H1 (cell line): Measurements from ENCODE around the gene PRR30. TPM values are rescaled to one million over a fixed set of nuclear protein-coding genes. Genes with fewer than 3 reads are reported as not detected.

ENCODE experiments used
- CTCF ChIA-PET: fragments of 300-600 bp; sonication (Branson Sonifier 250); formaldehyde crosslinking; loops from one replicate; lab custom pipeline; 2021; ENCODE audit not compliant: partially characterized antibody; lab: Charles Lee
- POLR2A ChIA-PET: fragments of 300-600 bp; sonication (Branson Sonifier 250); formaldehyde crosslinking; loops from one replicate; lab custom pipeline; 2021; ENCODE audit warnings: inconsistent platforms; ENCODE audit not compliant: partially characterized antibody; lab: Charles Lee
- DNase-seq, 2 experiments: peaks; one replicate each; pipeline versions ENCODE4 v3.0.0 to v3.0.0-alpha.2; 2010 to 2022; ENCODE audit warnings: low spot score in 2 of 2, low read depth in 1 of 2, mixed read lengths in 1 of 2
- FAIRE-seq: peaks from 2 replicates; lab custom pipeline; 2011; peaks lifted over from hg19 to GRCh38; lab: Jason Lieb, UNC
- H2AFZ ChIP-seq: 2 replicates; pipeline ENCODE4 v1.8.1; 2012; ENCODE audit warnings: low read length, inconsistent platforms
- H2AK5ac ChIP-seq: 2 replicates; pipeline ENCODE4 v1.6.1; 2013; ENCODE audit warnings: low read depth, low read length
- H2BK120ac ChIP-seq: replicated peaks from 2 replicates; pipeline ENCODE3; 2013; ENCODE audit warnings: low read depth, low read length, inconsistent platforms
- H2BK12ac ChIP-seq: 2 replicates; pipeline ENCODE4 v1.6.1; 2013; ENCODE audit warnings: low read depth, low read length
- H2BK15ac ChIP-seq: 2 replicates; pipeline ENCODE4 v1.6.1; 2013; ENCODE audit warnings: low read length
- H2BK20ac ChIP-seq: 2 replicates; pipeline ENCODE4 v1.6.1; 2013; ENCODE audit warnings: low read length
- H2BK5ac ChIP-seq: 2 replicates; pipeline ENCODE4 v1.6.1; 2013; ENCODE audit warnings: low read depth, low read length
- H3K14ac ChIP-seq: 2 replicates; pipeline ENCODE4 v1.6.1; 2013; ENCODE audit warnings: inconsistent platforms; ENCODE audit not compliant: insufficient read length
- H3K18ac ChIP-seq: 2 replicates; pipeline ENCODE4 v1.6.1; 2013; ENCODE audit warnings: low read length; ENCODE audit errors: extremely low read depth
- H3K23ac ChIP-seq: 2 replicates; pipeline ENCODE4 v1.6.1; 2013; ENCODE audit warnings: inconsistent platforms; ENCODE audit not compliant: insufficient read length
- H3K23me2 ChIP-seq: 2 replicates; pipeline ENCODE4 v1.6.1; 2013; ENCODE audit warnings: low read depth, low read length
- H3K27ac ChIP-seq: 2 replicates; pipeline ENCODE4 v1.6.1; 2011; ENCODE audit warnings: low read depth, low read length, inconsistent platforms
- H3K27me3 ChIP-seq, 4 experiments: replicated peaks in 1 of 4; 1 replicate in 1 of 4; 2 replicates in 3 of 4; pipeline versions ENCODE4 v1.6.1 to v1.8.1; 2011 to 2013; ENCODE audit warnings: low read length in 3 of 4, mild to moderate bottlenecking in 3 of 4, inconsistent platforms in 2 of 4, mixed read lengths in 2 of 4, moderate library complexity in 1 of 4; ENCODE audit not compliant: control insufficient read depth in 3 of 4, insufficient read depth in 3 of 4; ENCODE audit errors: extremely low read depth in 1 of 4
- H3K36me3 ChIP-seq, 4 experiments: 2 replicates each; pipeline versions ENCODE4 v1.6.1 to v1.8.1; 2011 to 2013; ENCODE audit warnings: mild to moderate bottlenecking in 4 of 4, low read length in 3 of 4, moderate library complexity in 2 of 4, control low read depth in 1 of 4, inconsistent platforms in 1 of 4; ENCODE audit not compliant: insufficient read depth in 4 of 4, control insufficient read depth in 2 of 4
- H3K4ac ChIP-seq: replicated peaks from 2 replicates; pipeline ENCODE3; 2013; ENCODE audit warnings: low read length, low read depth, mixed read lengths, inconsistent platforms; ENCODE audit not compliant: insufficient read length
- H3K4me1 ChIP-seq, 4 experiments: replicated peaks in 1 of 4; 1 replicate in 1 of 4; 2 replicates in 3 of 4; pipeline versions ENCODE4 v1.6.1 to v1.8.1; 2011 to 2013; ENCODE audit warnings: low read length in 3 of 4, inconsistent platforms in 2 of 4, mixed read lengths in 1 of 4; ENCODE audit not compliant: insufficient read depth in 4 of 4, control insufficient read depth in 3 of 4
- H3K4me2 ChIP-seq, 2 experiments: 2 replicates each; pipeline versions ENCODE4 v1.6.1 to v1.8.1; 2011 to 2013; ENCODE audit warnings: low read depth in 2 of 2, low read length in 2 of 2, control low read depth in 1 of 2, inconsistent platforms in 1 of 2, mild to moderate bottlenecking in 1 of 2; ENCODE audit not compliant: insufficient read depth in 1 of 2
- H3K4me3 ChIP-seq, 4 experiments: fragments of 200-600, 300-600 bp in 1 of 4; sonication (generic), shearing (Covaris generic), sonication (Bioruptor Twin) in 1 of 4; 2 replicates each; pipeline versions ENCODE4 v1.5.1 to v1.8.1; 2011 to 2016; ENCODE audit warnings: low read length in 4 of 4, low read depth in 3 of 4, control low read depth in 2 of 4, inconsistent platforms in 2 of 4, mild to moderate bottlenecking in 2 of 4, mixed read lengths in 1 of 4, moderate library complexity in 1 of 4; ENCODE audit not compliant: insufficient read depth in 2 of 4; ENCODE audit errors: extremely low read depth in 1 of 4
- H3K56ac ChIP-seq: replicated peaks from 2 replicates; pipeline ENCODE3; 2013; ENCODE audit warnings: low read depth, mild to moderate bottlenecking, mixed read lengths, low read length, inconsistent platforms; ENCODE audit not compliant: insufficient read length
- H3K79me1 ChIP-seq: 2 replicates; pipeline ENCODE4 v1.6.1; 2013; ENCODE audit warnings: low read depth, low read length, control low read depth
- H3K79me2 ChIP-seq, 2 experiments: 2 replicates each; pipeline versions ENCODE4 v1.6.1 to v1.8.1; 2012 to 2013; ENCODE audit warnings: low read length in 2 of 2, mild to moderate bottlenecking in 2 of 2, inconsistent platforms in 1 of 2; ENCODE audit not compliant: insufficient read depth in 2 of 2, control insufficient read depth in 1 of 2
- H3K9ac ChIP-seq, 4 experiments: replicated peaks in 1 of 4; 1 replicate in 1 of 4; 2 replicates in 3 of 4; pipeline versions ENCODE4 v1.6.1 to v1.8.1; 2011 to 2013; ENCODE audit warnings: low read depth in 3 of 4, low read length in 3 of 4, control low read depth in 2 of 4, mild to moderate bottlenecking in 2 of 4, moderate library complexity in 2 of 4, inconsistent platforms in 1 of 4; ENCODE audit errors: extremely low read depth in 1 of 4
- H3K9me3 ChIP-seq, 2 experiments: 2 replicates each; pipeline versions ENCODE4 v1.6.1 to v1.8.1; 2012 to 2013; ENCODE audit warnings: mild to moderate bottlenecking in 2 of 2, moderate library complexity in 2 of 2, control low read depth in 1 of 2, inconsistent platforms in 1 of 2, low read depth in 1 of 2, low read length in 1 of 2, mixed read lengths in 1 of 2; ENCODE audit not compliant: insufficient read depth in 2 of 2
- H4K20me1 ChIP-seq, 2 experiments: replicated peaks in 1 of 2; 2 replicates each; pipeline versions ENCODE3 to v1.8.1; 2011 to 2013; ENCODE audit warnings: inconsistent platforms in 2 of 2, low read length in 2 of 2, mild to moderate bottlenecking in 1 of 2; ENCODE audit not compliant: insufficient read depth in 2 of 2, control insufficient read depth in 1 of 2
- H4K5ac ChIP-seq: 2 replicates; pipeline ENCODE4 v1.6.1; 2013; ENCODE audit warnings: low read length, low read depth, mixed read lengths, inconsistent platforms; ENCODE audit not compliant: insufficient read length
- H4K8ac ChIP-seq: 2 replicates; pipeline ENCODE4 v1.8.0; 2013; ENCODE audit warnings: mild to moderate bottlenecking, moderate library complexity, low read length, inconsistent platforms; ENCODE audit not compliant: insufficient read depth; ENCODE audit errors: extremely low read depth
- H4K91ac ChIP-seq: replicated peaks from 2 replicates; pipeline ENCODE3; 2013; ENCODE audit warnings: low read length, mixed read lengths, inconsistent platforms; ENCODE audit not compliant: insufficient read length
- CBX8 ChIP-seq: fragments of 300-800, 300-1000 bp; sonication (generic); IDR thresholded peaks from 2 replicates; pipeline ENCODE4 v1.7.1; 2016; ENCODE audit warnings: low read depth, low read length, borderline replicate concordance
- EP300 ChIP-seq, 2 experiments: IDR thresholded peaks; 1 replicate in 1 of 2; 2 replicates in 1 of 2; pipeline ENCODE4 v1.6.1; 2011 to 2012; ENCODE audit warnings: low read depth in 2 of 2, low read length in 2 of 2, mild to moderate bottlenecking in 2 of 2, borderline replicate concordance in 1 of 2, inconsistent platforms in 1 of 2, moderate library complexity in 1 of 2
- EZH2 ChIP-seq: fragments of 200-600 bp; sonication (generic); IDR thresholded peaks from 2 replicates; pipeline ENCODE4 v1.7.1; 2012; ENCODE audit warnings: low read depth, mild to moderate bottlenecking, moderate library complexity, low read length, inconsistent platforms; ENCODE audit not compliant: severe bottlenecking
- HDAC2 ChIP-seq, 2 experiments: fragments of 300-600 bp in 1 of 2; sonication (generic) in 1 of 2; IDR thresholded peaks; 2 replicates each; pipeline ENCODE4 v1.6.1; 2011 to 2012; ENCODE audit warnings: low read depth in 2 of 2, low read length in 2 of 2, mild to moderate bottlenecking in 2 of 2, moderate library complexity in 2 of 2, borderline replicate concordance in 1 of 2, inconsistent platforms in 1 of 2
- JUN ChIP-seq: IDR thresholded peaks from 2 replicates; pipeline ENCODE4 v1.6.1; 2011; ENCODE audit warnings: low read depth, mild to moderate bottlenecking, improper control_type of control experiment, low read length
- JUND ChIP-seq: IDR thresholded peaks from 2 replicates; pipeline ENCODE4 v1.6.1; 2011; ENCODE audit warnings: mild to moderate bottlenecking, improper control_type of control experiment, low read length
- NANOG ChIP-seq: IDR thresholded peaks from 2 replicates; pipeline ENCODE4 v1.6.1; 2011; ENCODE audit warnings: low read length, low read depth, mild to moderate bottlenecking, inconsistent platforms; ENCODE audit not compliant: insufficient read depth, poor library complexity, severe bottlenecking
- POLR2AphosphoS5 ChIP-seq: IDR thresholded peaks from 2 replicates; pipeline ENCODE4 v1.6.1; 2011; ENCODE audit warnings: low read depth, low read length
- SIN3A ChIP-seq, 2 experiments: IDR thresholded peaks in 1 of 2; conservative IDR thresholded peaks in 1 of 2; 2 replicates each; pipeline ENCODE4 v1.6.1; 2011 to 2012; ENCODE audit warnings: low read length in 2 of 2, improper control_type of control experiment in 1 of 2, low read depth in 1 of 2, mild to moderate bottlenecking in 1 of 2
- SP4 ChIP-seq: IDR thresholded peaks from 2 replicates; pipeline ENCODE4 v1.6.1; 2012; ENCODE audit warnings: low read length, inconsistent platforms
- TAF7 ChIP-seq: optimal IDR thresholded peaks from 2 replicates; pipeline ENCODE3; 2011; ENCODE audit warnings: low read depth, mild to moderate bottlenecking, inconsistent platforms, low read length, moderate library complexity, borderline replicate concordance
- TEAD4 ChIP-seq: IDR thresholded peaks from 2 replicates; pipeline ENCODE4 v1.6.1; 2012; ENCODE audit warnings: low read depth, low read length, inconsistent platforms, mixed read lengths
- WGBS, 2 experiments: shearing (Covaris generic) in 1 of 2; methylation state at CpG; one replicate each; pipeline versions ENCODE4 v1.1.6 to v1.1.7; 2013 to 2015; ENCODE audit warnings: low lambda C conversion rate in 2 of 2, mixed read lengths in 2 of 2, inconsistent platforms in 1 of 2, low coverage in 1 of 2, missing lambda C conversion rate in 1 of 2; ENCODE audit not compliant: insufficient replicate concordance in 2 of 2, insufficient coverage in 1 of 2, insufficient read length in 1 of 2; ENCODE audit errors: extremely low coverage in 1 of 2, missing lambda C conversion rate in 1 of 2; 5-methylcytosine and 5-hydroxymethylcytosine counted together
- polyA plus RNA-seq, 7 experiments: library from polyadenylated mRNA; depleted of rRNA in 3 of 7; stranded (reverse) in 5 of 7; unstranded in 2 of 7; fragments of >200 nt in 5 of 7; fragments of 200-250 nt in 2 of 7; gene quantifications; 1 replicate in 5 of 7; 2 replicates in 1 of 7; 4 replicates in 1 of 7; pipeline versions ENCODE4 v1.2.1 to v1.2.3, GENCODE V29; 2011 to 2013; ENCODE audit warnings: missing spikeins in 2 of 7, mixed read lengths in 2 of 7
- total RNA-seq: library from RNA; stranded (reverse); fragmentation: NEBNext Ultra II Directional; extraction: Animal tissue kit (Norgen Biotek cat#: 25700); gene quantifications from 2 replicates; pipeline ENCODE4 v1.2.1, GENCODE V29; 2021

Gene PRR30
- total and polyA plus RNA-seq, 2 of the 8 experiments (the other 6 are each of a cell fraction or from before 2014, with no cell fraction given) = not detected

GRCh38 chr2:27087823-27088410, 51.3 kb downstream of the PRR30 start:
- peaks cover 0 to 9% (median 4%) of the 10 kb centered on the region in 4 experiments; a peak in 2 of 7 replicates for H3K27me3 ChIP-seq
- DNase-seq = no peak
- TF ChIP-seq EZH2 (no peak), HDAC2 (IDR thresholded peaks at IDR 0.05; ENCODE audit: borderline replicate concordance in 1 of 2, low read depth in 2 of 2, low read length in 2 of 2) (no peak), JUN (no peak), TEAD4 (no peak), JUND (no peak), SP4 (no peak), EP300 (IDR thresholded peaks at IDR 0.05; ENCODE audit: borderline replicate concordance in 1 of 2, low read depth in 2 of 2, low read length in 2 of 2) (no peak), CBX8 (no peak), TAF7 (no peak), NANOG (no peak), POLR2AphosphoS5 (no peak), SIN3A (conservative IDR thresholded peaks at IDR 0.05 in 1 of 2, IDR thresholded peaks at IDR 0.05 in 1 of 2; ENCODE audit: low read depth in 1 of 2, low read length in 2 of 2) (no peak)

More at GRCh38 chr2:27087823-27088410, 51.3 kb downstream of the PRR30 start:
- Histone ChIP-seq H3K79me1 (no peaks in the 10 kb centered on the region), H3K9me3 (no peaks in the 10 kb centered on the region), H2BK120ac (no peak overlapping the region), H4K8ac (no peak overlapping the region), H3K27ac (no peak overlapping the region), H2BK15ac (no peak overlapping the region), H2BK12ac (no peak overlapping the region), H3K4me3 (peak overlapping the region in 3 of 4 experiments; percentile 59 to 75 (median 69); a peak in 2 of 8 replicates), H3K36me3 (no peaks in the 10 kb centered on the region), H2BK20ac (no peak overlapping the region), H3K9ac (no peak overlapping the region), H3K14ac (no peak overlapping the region), H3K4ac (no peak overlapping the region), H3K4me2 (peak overlapping the region; percentile 70 to 90; a peak in 3 of 4 replicates), H4K5ac (no peak overlapping the region), H3K4me1 (peaks cover 4 to 19% (median 4%) of the 10 kb centered on the region in 4 experiments; a peak in 5 of 7 replicates), H4K20me1 (peaks cover 1 to 6% of the 10 kb centered on the region in 2 experiments), H3K23ac (no peak overlapping the region), H3K79me2 (no peaks in the 10 kb centered on the region), H4K91ac (no peak overlapping the region), H3K18ac (no peak overlapping the region), H2BK5ac (no peak overlapping the region), H3K56ac (no peak overlapping the region), H2AK5ac (no peak overlapping the region), H3K23me2 (peaks cover 10% of the 10 kb centered on the region; the same call in 1 of the 2 replicates), H2AFZ (no peak overlapping the region)
- POLR2A ChIA-PET = interaction anchor here (1.0 to 5.9 kb wide), 11 partner anchors 8 to 129 kb away, joined by 3 to 29 read pairs (median 5); partner anchors contain the start of genes ATRAID, CAD, OST4 and SLC5A6
- CTCF ChIA-PET = interaction anchor here (0.6 to 16.5 kb wide), 17 partner anchors 9 to 205 kb away, joined by 3 to 160 read pairs (median 4); partner anchors contain the start of genes ABHD1, AGBL5 and PREB
- no peak for FAIRE-seq
- 88% methylated on average over 4 of the region's 5 CpGs; no CpG with 5 or more reads in 1 of the 2 experiments for WGBS, 2 experiments
